B cell (primary cell): ENCODE results near the gene STARD3NL. TPM values are rescaled to one million over a fixed set of nuclear protein-coding genes. Genes with fewer than 3 reads are reported as not detected.
"Not testable (repeated sequence)": the region's sequence is repeated elsewhere in the genome, so short reads cannot be mapped to it uniquely, and the experiment has no call there.

Experiments used
- ATAC-seq: fragments of 200-7000 bp; cut with Tn5 transposase; one replicate; pipeline ENCODE4 v1.10.0; 2021; ENCODE audit warnings: low read depth, mild to moderate bottlenecking, moderate number of reproducible peaks, moderate library complexity
- CTCF ChIA-PET: fragments of 350-600 bp; sonication (Branson Sonifier 250); formaldehyde crosslinking; loops from one replicate; lab custom pipeline; 2021; ENCODE audit warnings: antibody characterized with exemption, inconsistent platforms; lab: Charles Lee
- POLR2A ChIA-PET: fragments of 350-600 bp; sonication (Branson Sonifier 250); formaldehyde crosslinking; loops from one replicate; lab custom pipeline; 2021; ENCODE audit warnings: antibody characterized with exemption; lab: Charles Lee
- DNase-seq: peaks from one replicate; pipeline ENCODE4 v3.0.0; 2013
- H2AFZ ChIP-seq: 2 replicates; pipeline ENCODE4 v1.6.1; 2012; ENCODE audit warnings: mild to moderate bottlenecking, low read depth, low read length; ENCODE audit not compliant: insufficient read depth, poor library complexity, severe bottlenecking
- H3K27ac ChIP-seq, 2 donors: 1 replicate in 1 of 2; 2 replicates in 1 of 2; pipeline ENCODE4 v1.5.1; 2012 to 2013; ENCODE audit warnings: low read length in 2 of 2, mild to moderate bottlenecking in 2 of 2, moderate library complexity in 1 of 2
- H3K27me3 ChIP-seq, 4 experiments: fragments of 200-600 bp in 1 of 4; sonication (generic) in 1 of 4; replicated peaks in 1 of 4; 1 replicate in 2 of 4; 2 replicates in 2 of 4; pipeline versions ENCODE4 v1.6.1 to v1.7.0; 2013 to 2016; ENCODE audit warnings: low read length in 3 of 4, mild to moderate bottlenecking in 2 of 4, mixed read lengths in 1 of 4, moderate library complexity in 1 of 4; ENCODE audit not compliant: insufficient read depth in 4 of 4, control insufficient read depth in 3 of 4; ENCODE audit errors: control extremely low read depth in 1 of 4
- H3K36me3 ChIP-seq, 2 experiments: replicated peaks in 1 of 2; 1 replicate in 1 of 2; 2 replicates in 1 of 2; pipeline versions ENCODE4 v1.6.1 to v1.7.1; 2013; ENCODE audit warnings: low read length in 1 of 2; ENCODE audit not compliant: insufficient read depth in 2 of 2, control insufficient read depth in 1 of 2; ENCODE audit errors: control extremely low read depth in 1 of 2, extremely low read depth in 1 of 2
- H3K4me1 ChIP-seq, 2 donors: fragments of 200-600 bp in 1 of 2; sonication (generic) in 1 of 2; 1 replicate in 1 of 2; 2 replicates in 1 of 2; pipeline versions ENCODE4 v1.5.1 to v1.6.1; 2013 to 2017; ENCODE audit warnings: low read length in 2 of 2; ENCODE audit not compliant: control insufficient read depth in 2 of 2, insufficient read depth in 2 of 2
- H3K4me2 ChIP-seq: replicated peaks from 2 replicates; pipeline ENCODE3; 2012; ENCODE audit warnings: mild to moderate bottlenecking, low read depth, low read length; ENCODE audit not compliant: poor library complexity, severe bottlenecking
- H3K4me3 ChIP-seq, 5 experiments: fragments of 200-600 bp in 1 of 5; sonication (generic) in 1 of 5; 1 replicate in 3 of 5; 2 replicates in 2 of 5; pipeline versions ENCODE4 v1.5.1 to v1.7.0; 2011 to 2016; ENCODE audit warnings: low read length in 4 of 5, mild to moderate bottlenecking in 4 of 5, low read depth in 2 of 5, control low read depth in 1 of 5, moderate library complexity in 1 of 5; ENCODE audit not compliant: insufficient read depth in 1 of 5; ENCODE audit errors: control extremely low read depth in 1 of 5, extremely low read depth in 1 of 5
- H3K79me2 ChIP-seq: fragments of 200-600 bp; sonication (generic); one replicate; pipeline ENCODE4 v1.6.0; 2016; ENCODE audit warnings: low read length; ENCODE audit not compliant: control insufficient read depth, insufficient read depth
- H3K9ac ChIP-seq: fragments of 200-600 bp; sonication (generic); 2 replicates; pipeline ENCODE4 v1.6.1; 2017; ENCODE audit warnings: mild to moderate bottlenecking, low read length, moderate library complexity
- H3K9me3 ChIP-seq, 3 donors: one replicate each; pipeline versions ENCODE4 v1.6.1 to v1.7.1; 2013; ENCODE audit warnings: low read length in 2 of 3; ENCODE audit not compliant: control insufficient read depth in 2 of 3, insufficient read depth in 1 of 3; ENCODE audit errors: control extremely low read depth in 1 of 3
- H4K20me1 ChIP-seq: 2 replicates; pipeline ENCODE4 v1.6.0; 2012; ENCODE audit warnings: mild to moderate bottlenecking, low read length; ENCODE audit not compliant: insufficient read depth, control insufficient read depth, poor library complexity, severe bottlenecking
- H3K27ac Mint-ChIP-seq: one replicate; pipeline ENCODE4 v1.8.0; 2021; ENCODE audit warnings: mixed read lengths
- H3K27me3 Mint-ChIP-seq: one replicate; pipeline ENCODE4 v1.8.0; 2021; ENCODE audit warnings: mixed read lengths
- H3K4me1 Mint-ChIP-seq: one replicate; pipeline ENCODE4 v1.8.0; 2021; ENCODE audit warnings: mixed read lengths
- H3K4me3 Mint-ChIP-seq: one replicate; pipeline ENCODE4 v1.8.0; 2021; ENCODE audit warnings: mixed read lengths
- H3K9me3 Mint-ChIP-seq: one replicate; pipeline ENCODE4 v1.8.0; 2022; ENCODE audit warnings: mixed read lengths; ENCODE audit not compliant: insufficient read depth
- CTCF ChIP-seq: fragments of 200-600 bp; IDR thresholded peaks from one replicate; pipeline ENCODE4 v1.8.0; 2022; ENCODE audit warnings: antibody characterized with exemption, mild to moderate bottlenecking
- EZH2 ChIP-seq: IDR thresholded peaks from 2 replicates; pipeline ENCODE4 v1.6.1; 2012; ENCODE audit warnings: borderline replicate concordance, low read depth, mild to moderate bottlenecking, moderate library complexity, low read length; ENCODE audit not compliant: insufficient read depth, poor library complexity, severe bottlenecking
- WGBS: methylation state at CpG from one replicate; pipeline ENCODE4 v1.1.5; 2013; ENCODE audit warnings: missing lambda C conversion rate; ENCODE audit not compliant: insufficient coverage; 5-methylcytosine and 5-hydroxymethylcytosine counted together
- intact Hi-C: fragments of 100-400 bp; cut with micrococcal nuclease; formaldehyde crosslinking; loops from one replicate; pipeline ENCODE4 v1.10.0; 2022
- polyA plus RNA-seq: library from polyadenylated mRNA; depleted of rRNA; stranded (reverse); fragments of >200 nt; gene quantifications from 2 replicates; pipeline ENCODE4 v1.2.3, GENCODE V29; 2012
- total RNA-seq, 2 donors: library from RNA; stranded (reverse); fragments of 120-200 nt in 1 of 2; gene quantifications; 1 replicate in 1 of 2; 2 replicates in 1 of 2; pipeline versions ENCODE4 v1.2.3 to v1.2.4, GENCODE V29; 2013 to 2022

The STARD3NL gene
- total and polyA plus RNA-seq, 2 donors (not counting 1 experiment from before 2014, with no cell fraction given) = 13.4 to 24.5 TPM

GRCh38 chr7:38262026-38262425, 84.0 kb downstream of the STARD3NL start:
- DNase-seq, ATAC-seq, H3K9ac ChIP-seq, H3K36me3 ChIP-seq, H3K9me3 ChIP-seq, H3K4me1 ChIP-seq, H3K27ac ChIP-seq, POLR2A ChIA-PET, H3K27me3 ChIP-seq, H3K4me1 Mint-ChIP-seq, H3K27me3 Mint-ChIP-seq, intact Hi-C loops, H3K27ac Mint-ChIP-seq, H3K4me3 Mint-ChIP-seq, H3K79me2 ChIP-seq, H3K9me3 Mint-ChIP-seq, H4K20me1 ChIP-seq, H3K4me3 ChIP-seq, H2AFZ ChIP-seq, CTCF ChIA-PET, H3K4me2 ChIP-seq: not testable (repeated sequence)
- no CpG with 5 or more reads among the region's 2 CpGs for WGBS

DNA sequence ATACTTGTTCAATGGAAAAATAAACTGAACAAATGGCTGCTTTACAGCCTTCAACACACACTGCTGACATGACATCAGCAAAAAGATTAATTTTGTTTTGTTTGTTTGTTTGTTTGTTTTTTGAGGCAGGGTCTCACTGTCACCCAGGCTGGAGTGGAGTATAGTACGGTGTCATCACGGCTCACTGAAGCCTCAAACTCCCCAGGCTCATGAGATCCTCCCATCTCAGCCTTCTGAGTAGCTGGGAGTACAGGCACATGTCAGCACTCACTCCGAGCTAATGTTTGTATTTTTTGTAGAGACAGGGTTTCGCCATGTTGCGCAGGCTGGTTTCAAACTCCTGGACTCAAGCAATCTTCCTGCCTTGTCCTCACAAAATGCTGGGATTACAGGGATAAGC, 84.5 kb downstream of the STARD3NL start:
- ChIA-PET POLR2A (no interaction called here), CTCF (no interaction called here)
- no peak overlapping the region for H3K4me3 Mint-ChIP-seq
- Histone ChIP-seq H3K79me2 (no peaks in the 10 kb centered on the region), H2AFZ (no peak overlapping the region), H3K4me2 (no peak overlapping the region), H3K36me3 (no peaks in the 10 kb centered on the region), H3K9me3 (no peaks in the 10 kb centered on the region), H3K27ac (no peak overlapping the region), H3K4me3 (no peak overlapping the region), H4K20me1 (no peaks in the 10 kb centered on the region), H3K9ac (no peak overlapping the region), H3K27me3 (no peaks in the 10 kb centered on the region), H3K4me1 (no peaks in the 10 kb centered on the region)
- H3K9me3 Mint-ChIP-seq = no peaks in the 10 kb centered on the region
- ATAC-seq (no peak), DNase-seq (no peak)
- peaks cover 9% of the 10 kb centered on the region for H3K27me3 Mint-ChIP-seq
- 92% methylated on average over 3 of the region's 5 CpGs for WGBS
- no peaks in the 10 kb centered on the region for H3K4me1 Mint-ChIP-seq
- TF ChIP-seq CTCF (no peak), EZH2 (no peak)
- no peak overlapping the region for H3K27ac Mint-ChIP-seq
- intact Hi-C loops = no loop called here

DNA sequence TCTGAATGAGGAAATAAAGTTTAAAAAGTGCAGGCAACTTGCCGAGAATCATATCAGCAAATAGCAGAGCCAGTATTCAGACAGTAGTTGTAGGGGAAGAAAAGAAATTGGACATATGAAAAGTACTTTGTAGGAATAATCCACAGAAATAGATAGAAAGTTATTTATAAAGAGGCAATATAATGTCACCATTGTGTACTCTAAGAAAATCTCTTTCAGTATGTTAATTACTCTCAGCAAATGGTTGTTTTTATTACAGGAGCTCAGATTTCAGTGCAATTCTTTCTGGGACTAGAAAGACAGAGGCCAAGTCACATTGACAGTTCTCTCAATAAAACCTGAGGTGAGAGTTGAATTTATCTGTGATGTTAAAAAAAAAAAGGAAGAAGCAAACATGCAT, 85.2 kb downstream of the STARD3NL start:
- H3K27ac Mint-ChIP-seq, H3K4me1 Mint-ChIP-seq, H3K9me3 Mint-ChIP-seq, H2AFZ ChIP-seq, H3K4me2 ChIP-seq, H3K4me3 ChIP-seq, H3K9me3 ChIP-seq, POLR2A ChIA-PET, ATAC-seq, H3K4me1 ChIP-seq, H4K20me1 ChIP-seq, CTCF ChIA-PET, H3K27ac ChIP-seq, H3K9ac ChIP-seq, H3K27me3 Mint-ChIP-seq, H3K36me3 ChIP-seq, H3K79me2 ChIP-seq, H3K4me3 Mint-ChIP-seq, DNase-seq, H3K27me3 ChIP-seq, intact Hi-C loops: not testable (repeated sequence)
- 100% methylated on average over 1 of the region's 1 CpG for WGBS
